HL-60 (cell line): ENCODE data around the gene INTS4.

Experiments
- DNase-seq, 2 experiments: peaks; one replicate each; pipeline ENCODE4 v3.0.0-alpha.2; 2010 to 2020; ENCODE audit warnings: low read depth in 1 of 2, low spot score in 1 of 2
- H3K27ac ChIP-seq: fragments of 250-450 bp; sonication (Bioruptor Pico); replicated peaks from 2 replicates; pipeline ENCODE4 v1.5.1; 2020; ENCODE audit warnings: mild to moderate bottlenecking, moderate library complexity
- H3K27me3 ChIP-seq: fragments of 250-450 bp; sonication (Bioruptor Pico); 2 replicates; pipeline ENCODE4 v1.5.1; 2021; ENCODE audit warnings: mild to moderate bottlenecking, moderate library complexity; ENCODE audit not compliant: insufficient read depth, poor library complexity, severe bottlenecking
- H3K4me3 ChIP-seq: replicated peaks from 2 replicates; pipeline ENCODE4 v1.5.1; 2011; ENCODE audit warnings: mild to moderate bottlenecking, control low read depth, low read length; ENCODE audit not compliant: insufficient read depth
- GABPA ChIP-seq: IDR thresholded peaks from 2 replicates; pipeline ENCODE4 v1.6.1; 2012; ENCODE audit warnings: low read depth
- POLR2AphosphoS5 ChIP-seq: IDR thresholded peaks from 2 replicates; pipeline ENCODE4 v1.6.1; 2012; ENCODE audit warnings: low read depth
- SPI1 ChIP-seq: IDR thresholded peaks from 2 replicates; pipeline ENCODE4 v1.6.1; 2012; ENCODE audit warnings: low read depth, mild to moderate bottlenecking, borderline replicate concordance
- TF ChIP-seq, protein P1 (sequence below): IDR thresholded peaks from 2 replicates; pipeline ENCODE4 v1.6.1; 2012; ENCODE audit warnings: low read depth; ENCODE audit not compliant: insufficient replicate concordance
- TF ChIP-seq, protein P2 (sequence below): IDR thresholded peaks from one replicate; pipeline ENCODE4 v1.5.1; 2011; ENCODE audit warnings: low read length, control low read depth, inconsistent platforms; ENCODE audit not compliant: insufficient read depth

INTS4 gene

DNA sequence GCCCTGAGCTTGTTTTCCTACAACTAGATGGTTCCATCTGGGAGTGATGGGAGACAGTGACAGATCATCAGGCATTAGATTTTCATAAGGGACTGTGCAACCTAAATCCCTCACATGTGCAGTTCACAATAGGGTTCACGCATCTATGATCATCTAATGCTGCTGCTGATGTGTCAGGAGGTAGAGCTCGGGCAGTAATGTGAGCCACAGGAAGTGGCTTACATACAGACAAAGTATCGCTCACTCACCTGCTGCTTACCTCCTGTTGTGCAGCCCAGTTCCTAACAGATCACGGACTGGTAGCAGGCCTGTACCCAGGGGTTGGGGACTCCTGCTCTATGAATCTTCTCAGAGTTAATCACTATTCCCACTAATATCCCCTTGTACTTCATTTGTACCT, 161.2 kb downstream of the INTS4 start:
- Histone ChIP-seq H3K27ac (no peak overlapping the region), H3K27me3 (no peaks in the 10 kb centered on the region), H3K4me3 (no peak overlapping the region)
- no peak for DNase-seq
- TF ChIP-seq, protein P1, sequence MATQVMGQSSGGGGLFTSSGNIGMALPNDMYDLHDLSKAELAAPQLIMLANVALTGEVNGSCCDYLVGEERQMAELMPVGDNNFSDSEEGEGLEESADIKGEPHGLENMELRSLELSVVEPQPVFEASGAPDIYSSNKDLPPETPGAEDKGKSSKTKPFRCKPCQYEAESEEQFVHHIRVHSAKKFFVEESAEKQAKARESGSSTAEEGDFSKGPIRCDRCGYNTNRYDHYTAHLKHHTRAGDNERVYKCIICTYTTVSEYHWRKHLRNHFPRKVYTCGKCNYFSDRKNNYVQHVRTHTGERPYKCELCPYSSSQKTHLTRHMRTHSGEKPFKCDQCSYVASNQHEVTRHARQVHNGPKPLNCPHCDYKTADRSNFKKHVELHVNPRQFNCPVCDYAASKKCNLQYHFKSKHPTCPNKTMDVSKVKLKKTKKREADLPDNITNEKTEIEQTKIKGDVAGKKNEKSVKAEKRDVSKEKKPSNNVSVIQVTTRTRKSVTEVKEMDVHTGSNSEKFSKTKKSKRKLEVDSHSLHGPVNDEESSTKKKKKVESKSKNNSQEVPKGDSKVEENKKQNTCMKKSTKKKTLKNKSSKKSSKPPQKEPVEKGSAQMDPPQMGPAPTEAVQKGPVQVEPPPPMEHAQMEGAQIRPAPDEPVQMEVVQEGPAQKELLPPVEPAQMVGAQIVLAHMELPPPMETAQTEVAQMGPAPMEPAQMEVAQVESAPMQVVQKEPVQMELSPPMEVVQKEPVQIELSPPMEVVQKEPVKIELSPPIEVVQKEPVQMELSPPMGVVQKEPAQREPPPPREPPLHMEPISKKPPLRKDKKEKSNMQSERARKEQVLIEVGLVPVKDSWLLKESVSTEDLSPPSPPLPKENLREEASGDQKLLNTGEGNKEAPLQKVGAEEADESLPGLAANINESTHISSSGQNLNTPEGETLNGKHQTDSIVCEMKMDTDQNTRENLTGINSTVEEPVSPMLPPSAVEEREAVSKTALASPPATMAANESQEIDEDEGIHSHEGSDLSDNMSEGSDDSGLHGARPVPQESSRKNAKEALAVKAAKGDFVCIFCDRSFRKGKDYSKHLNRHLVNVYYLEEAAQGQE = no peak
- TF ChIP-seq, protein P2, sequence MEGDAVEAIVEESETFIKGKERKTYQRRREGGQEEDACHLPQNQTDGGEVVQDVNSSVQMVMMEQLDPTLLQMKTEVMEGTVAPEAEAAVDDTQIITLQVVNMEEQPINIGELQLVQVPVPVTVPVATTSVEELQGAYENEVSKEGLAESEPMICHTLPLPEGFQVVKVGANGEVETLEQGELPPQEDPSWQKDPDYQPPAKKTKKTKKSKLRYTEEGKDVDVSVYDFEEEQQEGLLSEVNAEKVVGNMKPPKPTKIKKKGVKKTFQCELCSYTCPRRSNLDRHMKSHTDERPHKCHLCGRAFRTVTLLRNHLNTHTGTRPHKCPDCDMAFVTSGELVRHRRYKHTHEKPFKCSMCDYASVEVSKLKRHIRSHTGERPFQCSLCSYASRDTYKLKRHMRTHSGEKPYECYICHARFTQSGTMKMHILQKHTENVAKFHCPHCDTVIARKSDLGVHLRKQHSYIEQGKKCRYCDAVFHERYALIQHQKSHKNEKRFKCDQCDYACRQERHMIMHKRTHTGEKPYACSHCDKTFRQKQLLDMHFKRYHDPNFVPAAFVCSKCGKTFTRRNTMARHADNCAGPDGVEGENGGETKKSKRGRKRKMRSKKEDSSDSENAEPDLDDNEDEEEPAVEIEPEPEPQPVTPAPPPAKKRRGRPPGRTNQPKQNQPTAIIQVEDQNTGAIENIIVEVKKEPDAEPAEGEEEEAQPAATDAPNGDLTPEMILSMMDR = no peak
- no peak for TF ChIP-seq SPI1
- TF ChIP-seq POLR2AphosphoS5 = no peak
- TF ChIP-seq GABPA = no peak

DNA sequence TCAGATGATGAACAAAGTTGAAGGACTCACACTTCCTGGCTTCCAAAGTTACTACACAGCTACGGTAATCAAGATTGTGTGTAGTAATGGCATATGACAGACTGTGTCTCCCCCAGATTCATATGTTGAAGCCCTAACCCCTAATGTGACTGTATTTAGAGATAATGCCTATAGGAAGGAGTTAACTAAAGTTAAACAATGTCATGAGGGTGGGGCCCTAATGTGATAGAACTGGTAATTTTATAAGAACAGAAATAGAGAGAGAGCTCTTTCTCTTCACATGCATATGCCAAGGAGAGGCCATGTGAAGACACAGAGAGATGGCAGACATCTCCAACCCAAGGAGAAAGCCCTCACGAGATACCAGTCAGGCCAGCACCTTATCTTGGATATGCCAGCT, 165.5 kb downstream of the INTS4 start:
- no peaks in the 10 kb centered on the region for H3K27me3 ChIP-seq
- no peak for DNase-seq
- H3K4me3 ChIP-seq = no peak overlapping the region
- TF ChIP-seq POLR2AphosphoS5 = no peak
- TF ChIP-seq, protein P2 = no peak
- no peak for TF ChIP-seq SPI1
- no peak for TF ChIP-seq GABPA
- TF ChIP-seq, protein P1 = no peak
- no peak overlapping the region for H3K27ac ChIP-seq
